Mesendoderm (in vitro differentiated cells): ENCODE measurements around the gene INTS4.
"Not testable (repeated sequence)": the region's sequence is repeated elsewhere in the genome, so short reads cannot be mapped to it uniquely, and the experiment has no call there.

ENCODE experiments used
- DNase-seq: peaks from one replicate; pipeline ENCODE4 v3.0.0; 2013
- H2AK5ac ChIP-seq: 2 replicates; pipeline ENCODE4 v1.6.1; 2013; ENCODE audit warnings: low read length, inconsistent platforms
- H2BK120ac ChIP-seq: 2 replicates; pipeline ENCODE4 v1.6.1; 2013; ENCODE audit warnings: low read depth, mild to moderate bottlenecking, low read length, moderate library complexity, mixed read lengths
- H2BK15ac ChIP-seq: replicated peaks from 2 replicates; pipeline ENCODE4 v1.6.1; 2013; ENCODE audit warnings: low read depth, mild to moderate bottlenecking, moderate library complexity
- H2BK5ac ChIP-seq: 2 replicates; pipeline ENCODE4 v1.6.1; 2013; ENCODE audit warnings: low read length, inconsistent platforms
- H3K18ac ChIP-seq: 2 replicates; pipeline ENCODE4 v1.6.1; 2013; ENCODE audit warnings: mild to moderate bottlenecking, low read length, mixed read lengths
- H3K23ac ChIP-seq: one replicate; pipeline ENCODE4 v1.6.1; 2013; ENCODE audit warnings: low read length
- H3K27ac ChIP-seq: 2 replicates; pipeline ENCODE4 v1.5.1; 2013; ENCODE audit warnings: low read depth, mild to moderate bottlenecking, inconsistent platforms, low read length, moderate library complexity
- H3K27me3 ChIP-seq: 2 replicates; pipeline ENCODE4 v1.6.1; 2013; ENCODE audit warnings: low read length, control low read depth, mild to moderate bottlenecking, inconsistent platforms; ENCODE audit not compliant: insufficient read depth, poor library complexity
- H3K36me3 ChIP-seq: 2 replicates; pipeline ENCODE4 v1.6.1; 2013; ENCODE audit warnings: low read length, inconsistent platforms; ENCODE audit not compliant: control insufficient read depth, insufficient read depth
- H3K4ac ChIP-seq: one replicate; pipeline ENCODE4 v1.6.1; 2013; ENCODE audit warnings: low read depth, mild to moderate bottlenecking, low read length, moderate library complexity
- H3K4me1 ChIP-seq: 2 replicates; pipeline ENCODE4 v1.6.1; 2013; ENCODE audit warnings: low read depth, low read length, inconsistent platforms; ENCODE audit not compliant: control insufficient read depth
- H3K4me2 ChIP-seq: 2 replicates; pipeline ENCODE4 v1.6.1; 2013; ENCODE audit warnings: low read length
- H3K4me3 ChIP-seq: 2 replicates; pipeline ENCODE4 v1.5.1; 2013; ENCODE audit warnings: mild to moderate bottlenecking, low read length
- H3K56ac ChIP-seq: one replicate; pipeline ENCODE4 v1.6.1; 2013; ENCODE audit warnings: low read length
- H3K79me1 ChIP-seq: 2 replicates; pipeline ENCODE4 v1.6.1; 2013; ENCODE audit warnings: low read length, inconsistent platforms
- H3K79me2 ChIP-seq: 2 replicates; pipeline ENCODE4 v1.6.1; 2013; ENCODE audit warnings: mild to moderate bottlenecking, low read length; ENCODE audit not compliant: control insufficient read depth, insufficient read depth
- H3K9ac ChIP-seq: 2 replicates; pipeline ENCODE4 v1.6.1; 2013; ENCODE audit warnings: low read length, inconsistent platforms
- H4K5ac ChIP-seq: one replicate; pipeline ENCODE4 v1.6.1; 2013; ENCODE audit warnings: low read length
- H4K8ac ChIP-seq: one replicate; pipeline ENCODE4 v1.6.1; 2013; ENCODE audit warnings: low read depth, mild to moderate bottlenecking, control low read depth, low read length, moderate library complexity
- WGBS: extraction: QIAGEN DNeasy Blood & Tissue Kit; methylation state at CpG from one replicate; pipeline ENCODE4 v1.1.7; 2013; ENCODE audit warnings: low lambda C conversion rate, missing lambda C conversion rate; ENCODE audit not compliant: insufficient coverage; ENCODE audit errors: extremely low coverage; 5-methylcytosine and 5-hydroxymethylcytosine counted together

INTS4 gene

GRCh38 chr11:77882396-77882795 lies 112.1 kb downstream of the INTS4 start:
- H3K23ac ChIP-seq = no peak overlapping the region
- H2BK15ac ChIP-seq = no peak overlapping the region
- H2BK120ac ChIP-seq = no peak overlapping the region
- H3K27me3 ChIP-seq = no peaks in the 10 kb centered on the region
- no peak overlapping the region for H4K8ac ChIP-seq
- H3K4me1 ChIP-seq = no peaks in the 10 kb centered on the region
- H3K4me3 ChIP-seq = no peak overlapping the region
- H2AK5ac ChIP-seq = no peak overlapping the region
- no peak overlapping the region for H4K5ac ChIP-seq
- no peak overlapping the region for H3K4me2 ChIP-seq
- no CpG with 5 or more reads among the region's 3 CpGs for WGBS
- no peak overlapping the region for H3K4ac ChIP-seq
- H3K36me3 ChIP-seq = peaks cover 4% of the 10 kb centered on the region
- H3K79me2 ChIP-seq = no peaks in the 10 kb centered on the region
- H3K79me1 ChIP-seq = no peaks in the 10 kb centered on the region
- no peak overlapping the region for H3K18ac ChIP-seq
- no peak overlapping the region for H3K56ac ChIP-seq
- H2BK5ac ChIP-seq = no peak overlapping the region
- no peak overlapping the region for H3K9ac ChIP-seq
- no peak for DNase-seq
- no peak overlapping the region for H3K27ac ChIP-seq

- no peak overlapping the region for H4K8ac ChIP-seq
- H3K27ac ChIP-seq = no peak overlapping the region
- no peaks in the 10 kb centered on the region for H3K4me1 ChIP-seq
- H2BK15ac ChIP-seq = no peak overlapping the region
- no peak overlapping the region for H2BK5ac ChIP-seq
- H3K4me2 ChIP-seq = no peak overlapping the region
- H3K18ac ChIP-seq = no peak overlapping the region
- WGBS = no CpG with 5 or more reads among the region's 3 CpGs
- no peak overlapping the region for H4K5ac ChIP-seq
- no peak overlapping the region for H2BK120ac ChIP-seq
- H3K27me3 ChIP-seq = no peaks in the 10 kb centered on the region
- no peak overlapping the region for H3K4me3 ChIP-seq
- H3K9ac ChIP-seq = no peak overlapping the region
- no peak overlapping the region for H3K23ac ChIP-seq
- no peak overlapping the region for H3K56ac ChIP-seq
- no peak overlapping the region for H3K4ac ChIP-seq
- H2AK5ac ChIP-seq = no peak overlapping the region
- H3K79me2 ChIP-seq = no peaks in the 10 kb centered on the region
- H3K79me1 ChIP-seq = no peaks in the 10 kb centered on the region
- DNase-seq = no peak
- H3K36me3 ChIP-seq = peaks cover 4% of the 10 kb centered on the region
These were observed 115.2 kb downstream of the INTS4 start for GRCh38 chr11:77879218-77879617.

- H3K4me3 ChIP-seq, H2BK5ac ChIP-seq, H3K4me2 ChIP-seq, H3K4ac ChIP-seq, H3K4me1 ChIP-seq, H2BK15ac ChIP-seq, H4K5ac ChIP-seq, DNase-seq, H3K79me1 ChIP-seq, H3K27me3 ChIP-seq, H2AK5ac ChIP-seq, H3K79me2 ChIP-seq, H2BK120ac ChIP-seq, H3K56ac ChIP-seq, H4K8ac ChIP-seq, H3K18ac ChIP-seq, H3K36me3 ChIP-seq, H3K27ac ChIP-seq, H3K9ac ChIP-seq, H3K23ac ChIP-seq: not testable (repeated sequence)
- no CpG with 5 or more reads among the region's 4 CpGs for WGBS
These were observed 116.2 kb downstream of the INTS4 start for GRCh38 chr11:77878247-77878646.

GRCh38 chr11:77876045-77876444 lies 118.4 kb downstream of the INTS4 start:
- no CpG with 5 or more reads among the region's 3 CpGs for WGBS
- Histone ChIP-seq H3K18ac (no peak overlapping the region), H2BK120ac (no peak overlapping the region), H3K79me1 (no peaks in the 10 kb centered on the region), H4K8ac (no peak overlapping the region), H3K27me3 (no peaks in the 10 kb centered on the region), H3K4me1 (no peaks in the 10 kb centered on the region), H2BK15ac (no peak overlapping the region), H3K4me3 (no peak overlapping the region), H3K27ac (no peak overlapping the region), H3K4ac (no peak overlapping the region), H2BK5ac (no peak overlapping the region), H3K36me3 (peaks cover 3% of the 10 kb centered on the region), H4K5ac (no peak overlapping the region), H3K79me2 (no peaks in the 10 kb centered on the region), H3K4me2 (no peak overlapping the region), H3K23ac (no peak overlapping the region), H3K9ac (no peak overlapping the region), H3K56ac (no peak overlapping the region), H2AK5ac (no peak overlapping the region)
- no peak for DNase-seq

GRCh38 chr11:77874206-77874605 lies 120.3 kb downstream of the INTS4 start:
- H3K23ac ChIP-seq = no peak overlapping the region
- H3K27me3 ChIP-seq = no peaks in the 10 kb centered on the region
- no peaks in the 10 kb centered on the region for H3K79me2 ChIP-seq
- no peak overlapping the region for H3K4me3 ChIP-seq
- no CpG with 5 or more reads among the region's 3 CpGs for WGBS
- no peaks in the 10 kb centered on the region for H3K79me1 ChIP-seq
- no peak overlapping the region for H3K56ac ChIP-seq
- no peak overlapping the region for H2BK15ac ChIP-seq
- H4K5ac ChIP-seq = no peak overlapping the region
- H3K27ac ChIP-seq = no peak overlapping the region
- H3K4me1 ChIP-seq = no peaks in the 10 kb centered on the region
- H4K8ac ChIP-seq = no peak overlapping the region
- H2BK5ac ChIP-seq = no peak overlapping the region
- H2BK120ac ChIP-seq = no peak overlapping the region
- no peak overlapping the region for H3K9ac ChIP-seq
- H2AK5ac ChIP-seq = no peak overlapping the region
- DNase-seq = no peak
- no peak overlapping the region for H3K18ac ChIP-seq
- no peak overlapping the region for H3K4ac ChIP-seq
- H3K4me2 ChIP-seq = no peak overlapping the region
- H3K36me3 ChIP-seq = peaks cover 2% of the 10 kb centered on the region

GRCh38 chr11:77873345-77873744 lies 121.1 kb downstream of the INTS4 start:
- H3K79me2 ChIP-seq = no peaks in the 10 kb centered on the region
- H3K79me1 ChIP-seq = no peaks in the 10 kb centered on the region
- H3K27ac ChIP-seq = no peak overlapping the region
- no peak for DNase-seq
- no peak overlapping the region for H2AK5ac ChIP-seq
- no peak overlapping the region for H3K18ac ChIP-seq
- no CpG with 5 or more reads among the region's 1 CpG for WGBS
- H4K8ac ChIP-seq = no peak overlapping the region
- no peaks in the 10 kb centered on the region for H3K36me3 ChIP-seq
- H3K27me3 ChIP-seq = no peaks in the 10 kb centered on the region
- no peak overlapping the region for H3K4ac ChIP-seq
- H4K5ac ChIP-seq = no peak overlapping the region
- no peak overlapping the region for H3K4me2 ChIP-seq
- no peaks in the 10 kb centered on the region for H3K4me1 ChIP-seq
- H2BK5ac ChIP-seq = no peak overlapping the region
- no peak overlapping the region for H3K4me3 ChIP-seq
- no peak overlapping the region for H3K9ac ChIP-seq
- H3K23ac ChIP-seq = no peak overlapping the region
- H3K56ac ChIP-seq = no peak overlapping the region
- H2BK15ac ChIP-seq = no peak overlapping the region
- no peak overlapping the region for H2BK120ac ChIP-seq
